Mesothelial cell of epicardium (in vitro differentiated cells): ENCODE measurements around the gene ZC2HC1C. TPM values are rescaled to one million over a fixed set of nuclear protein-coding genes. Genes with fewer than 3 reads are reported as not detected.

Experiments used
- DNase-seq, 2 experiments: peaks; one replicate each; pipeline ENCODE4 v3.0.0; 2021; ENCODE audit warnings: low spot score in 2 of 2; ENCODE audit not compliant: unreplicated experiment in 2 of 2
- H3K27ac Mint-ChIP-seq: 2 replicates; pipeline ENCODE4 v1.8.0; 2021; ENCODE audit warnings: mixed read lengths
- H3K27me3 Mint-ChIP-seq: 2 replicates; pipeline ENCODE4 v1.8.0; 2021; ENCODE audit warnings: low read depth, mixed read lengths
- H3K36me3 Mint-ChIP-seq: 2 replicates; pipeline ENCODE4 v1.8.0; 2021; ENCODE audit warnings: mixed read lengths
- H3K4me1 Mint-ChIP-seq: 2 replicates; pipeline ENCODE4 v1.8.0; 2021; ENCODE audit warnings: mixed read lengths
- H3K4me3 Mint-ChIP-seq: 2 replicates; pipeline ENCODE4 v1.8.0; 2021; ENCODE audit warnings: mild to moderate bottlenecking, moderate library complexity, mixed read lengths
- H3K9me3 Mint-ChIP-seq: 2 replicates; pipeline ENCODE4 v1.8.0; 2021; ENCODE audit warnings: mixed read lengths
- total RNA-seq: library from RNA; stranded (reverse); gene quantifications from 3 replicates; pipeline ENCODE4 v1.2.1, GENCODE V29; 2021
- TF ChIP-seq, protein P1 (sequence below): fragments of 200-600 bp; sonication (generic); IDR thresholded peaks from one replicate; pipeline ENCODE4 v1.5.0; 2021; ENCODE audit warnings: antibody characterized with exemption; ENCODE audit not compliant: unreplicated experiment

Gene ZC2HC1C
- total RNA-seq, 1 donor from 2014 or later, result 2.3 TPM

GRCh38 chr14:75044322-75044721, 25.1 kb upstream of the ZC2HC1C start:
- Mint-ChIP-seq H3K27ac (no peak overlapping the region), H3K4me3 (no peak overlapping the region), H3K4me1 (peaks cover 9% of the 10 kb centered on the region), H3K9me3 (peaks cover 12% of the 10 kb centered on the region), H3K36me3 (peaks cover 36% of the 10 kb centered on the region), H3K27me3 (no peaks in the 10 kb centered on the region)
- DNase-seq, result no peak
- TF ChIP-seq, protein P1, sequence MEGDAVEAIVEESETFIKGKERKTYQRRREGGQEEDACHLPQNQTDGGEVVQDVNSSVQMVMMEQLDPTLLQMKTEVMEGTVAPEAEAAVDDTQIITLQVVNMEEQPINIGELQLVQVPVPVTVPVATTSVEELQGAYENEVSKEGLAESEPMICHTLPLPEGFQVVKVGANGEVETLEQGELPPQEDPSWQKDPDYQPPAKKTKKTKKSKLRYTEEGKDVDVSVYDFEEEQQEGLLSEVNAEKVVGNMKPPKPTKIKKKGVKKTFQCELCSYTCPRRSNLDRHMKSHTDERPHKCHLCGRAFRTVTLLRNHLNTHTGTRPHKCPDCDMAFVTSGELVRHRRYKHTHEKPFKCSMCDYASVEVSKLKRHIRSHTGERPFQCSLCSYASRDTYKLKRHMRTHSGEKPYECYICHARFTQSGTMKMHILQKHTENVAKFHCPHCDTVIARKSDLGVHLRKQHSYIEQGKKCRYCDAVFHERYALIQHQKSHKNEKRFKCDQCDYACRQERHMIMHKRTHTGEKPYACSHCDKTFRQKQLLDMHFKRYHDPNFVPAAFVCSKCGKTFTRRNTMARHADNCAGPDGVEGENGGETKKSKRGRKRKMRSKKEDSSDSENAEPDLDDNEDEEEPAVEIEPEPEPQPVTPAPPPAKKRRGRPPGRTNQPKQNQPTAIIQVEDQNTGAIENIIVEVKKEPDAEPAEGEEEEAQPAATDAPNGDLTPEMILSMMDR, result no peak

GRCh38 chr14:75044752-75045151, 24.7 kb upstream of the ZC2HC1C start:
- Mint-ChIP-seq H3K4me3 (no peak overlapping the region), H3K9me3 (peaks cover 12% of the 10 kb centered on the region), H3K36me3 (peaks cover 38% of the 10 kb centered on the region), H3K4me1 (peaks cover 9% of the 10 kb centered on the region), H3K27me3 (no peaks in the 10 kb centered on the region), H3K27ac (no peak overlapping the region)
- TF ChIP-seq, protein P1, result no peak
- no peak for DNase-seq

- Mint-ChIP-seq H3K4me1 (peaks cover 20% of the 10 kb centered on the region), H3K36me3 (peaks cover 37% of the 10 kb centered on the region), H3K4me3 (no peak overlapping the region), H3K27ac (no peak overlapping the region), H3K9me3 (peaks cover 12% of the 10 kb centered on the region), H3K27me3 (no peaks in the 10 kb centered on the region)
- no peak for DNase-seq
- TF ChIP-seq, protein P1, result no peak
Measured at GRCh38 chr14:75046275-75046674, 23.2 kb upstream of the ZC2HC1C start.

DNA sequence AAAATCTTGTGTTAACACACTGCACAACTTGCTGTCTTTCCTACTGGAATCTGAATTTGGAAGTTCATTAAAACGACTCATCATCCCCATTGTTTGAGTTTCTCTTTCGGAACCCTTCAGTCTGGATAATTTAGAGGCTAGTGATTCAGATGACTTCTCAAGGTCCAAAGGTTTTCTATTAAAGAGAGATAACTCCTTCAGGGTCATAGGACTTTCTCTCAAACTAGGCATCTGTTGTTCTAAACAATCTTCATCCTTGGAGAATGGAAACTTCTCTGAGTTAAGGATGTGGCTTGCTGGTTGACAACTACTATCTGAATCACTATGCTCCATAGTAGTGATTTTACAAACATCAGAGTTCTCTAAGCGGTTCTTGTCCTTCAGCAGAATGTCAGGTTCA, 22.5 kb upstream of the ZC2HC1C start:
- H3K9me3 Mint-ChIP-seq, result peaks cover 12% of the 10 kb centered on the region
- no peaks in the 10 kb centered on the region for H3K27me3 Mint-ChIP-seq
- TF ChIP-seq, protein P1, result no peak
- H3K4me3 Mint-ChIP-seq, result no peak overlapping the region
- peaks cover 35% of the 10 kb centered on the region for H3K36me3 Mint-ChIP-seq
- no peak for DNase-seq
- H3K4me1 Mint-ChIP-seq, result peaks cover 24% of the 10 kb centered on the region
- H3K27ac Mint-ChIP-seq, result no peak overlapping the region

- DNase-seq, result no peak
- Mint-ChIP-seq H3K4me3 (no peak overlapping the region), H3K9me3 (peaks cover 12% of the 10 kb centered on the region), H3K4me1 (peaks cover 24% of the 10 kb centered on the region), H3K27ac (no peak overlapping the region), H3K36me3 (peaks cover 32% of the 10 kb centered on the region), H3K27me3 (no peaks in the 10 kb centered on the region)
- TF ChIP-seq, protein P1, result no peak
Measured at GRCh38 chr14:75047506-75047905, 21.9 kb upstream of the ZC2HC1C start.

DNA sequence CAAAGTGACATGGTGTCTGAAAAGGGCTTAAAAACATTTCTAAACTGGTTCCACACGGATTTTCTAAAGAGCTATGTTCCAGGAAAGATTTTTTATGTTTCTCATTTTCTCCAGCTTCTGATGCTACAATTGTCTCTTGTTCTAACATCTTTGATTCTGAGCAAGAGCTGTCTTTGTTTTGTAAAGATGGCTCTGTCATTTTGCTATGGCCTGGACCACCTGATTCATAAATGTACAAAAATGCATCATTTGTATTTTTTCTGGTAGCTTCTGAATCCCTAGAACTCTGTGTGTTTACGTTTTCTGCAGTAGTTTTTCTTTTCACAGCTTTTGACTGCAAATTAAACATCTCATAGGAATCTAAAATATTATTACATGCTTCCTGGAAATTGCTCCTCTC, 21.3 kb upstream of the ZC2HC1C start:
- H3K9me3 Mint-ChIP-seq, result peaks cover 12% of the 10 kb centered on the region
- no peaks in the 10 kb centered on the region for H3K27me3 Mint-ChIP-seq
- H3K4me1 Mint-ChIP-seq, result peaks cover 24% of the 10 kb centered on the region
- H3K4me3 Mint-ChIP-seq, result no peak overlapping the region
- TF ChIP-seq, protein P1, result no peak
- DNase-seq, result no peak
- peaks cover 32% of the 10 kb centered on the region for H3K36me3 Mint-ChIP-seq
- H3K27ac Mint-ChIP-seq, result no peak overlapping the region
